AG04449 (cell line): ENCODE data around the gene NABP2.

Source experiments
- CTCF ChIA-PET: fragments of 350-600 bp; formaldehyde crosslinking; extraction: SDS; loops from one replicate; lab custom pipeline; 2021; ENCODE audit warnings: antibody characterized with exemption; lab: Yijun Ruan, JAX
- POLR2A ChIA-PET: fragments of 400-600, 350-600 bp; formaldehyde crosslinking; extraction: SDS; loops from one replicate; lab custom pipeline; 2020; ENCODE audit warnings: antibody characterized with exemption, inconsistent platforms; lab: Yijun Ruan, JAX
- DNase-seq: peaks from one replicate; pipeline ENCODE4 v3.0.0-alpha.2; 2010; ENCODE audit warnings: low read depth, low spot score
- H3K4me3 ChIP-seq: 2 replicates; pipeline ENCODE4 v1.5.1; 2011; ENCODE audit warnings: low read depth, mild to moderate bottlenecking, control low read depth, low read length
- CTCF ChIP-seq: IDR thresholded peaks from one replicate; pipeline ENCODE4 v1.5.1; 2011; ENCODE audit warnings: mild to moderate bottlenecking, moderate library complexity, low read length, control low read depth, inconsistent platforms; ENCODE audit not compliant: insufficient read depth; ENCODE audit errors: missing control alignments

Gene NABP2

GRCh38 chr12:56206452-56207166 lies 17.5 kb upstream of the NABP2 start:
- DNase-seq: no peak
- peak; percentile 71 for TF ChIP-seq CTCF
- ChIA-PET POLR2A (interaction anchor here (0.7 to 1.7 kb wide), 5 partner anchors 10 to 50 kb away, joined by 3 to 9 read pairs (median 4); partner anchors contain the start of gene RNF41), CTCF (interaction anchor here (0.6 to 6.6 kb wide), 13 partner anchors 8 to 258 kb away, joined by 3 to 74 read pairs (median 8); partner anchors contain the start of genes ANKRD52, RNF41 and SMARCC2)
- no peak overlapping the region for H3K4me3 ChIP-seq

- ChIA-PET POLR2A (interaction anchor here (1.7 to 2.6 kb wide), 2 partner anchors 11 to 13 kb away, joined by 4 to 16 read pairs; partner anchors contain the start of gene RNF41), CTCF (interaction anchor here (1.0 to 6.6 kb wide), 9 partner anchors 8 to 256 kb away, joined by 3 to 74 read pairs (median 16); partner anchors contain the start of genes ANKRD52, RNF41 and SMARCC2)
- no peak overlapping the region for H3K4me3 ChIP-seq
- TF ChIP-seq CTCF: no peak
- no peak for DNase-seq
Measured at GRCh38 chr12:56208006-56208405, 16.1 kb upstream of the NABP2 start.

- TF ChIP-seq CTCF: no peak
- CTCF ChIA-PET: interaction anchor here (0.8 to 3.2 kb wide), 5 partner anchors 10 to 252 kb away, joined by 3 to 18 read pairs (median 3); partner anchors contain the start of genes ANKRD52 and RNF41
- no peak for DNase-seq
- H3K4me3 ChIP-seq: no peak overlapping the region
- POLR2A ChIA-PET: no interaction called here
Measured at GRCh38 chr12:56212361-56212760, 11.8 kb upstream of the NABP2 start.

GRCh38 chr12:56213878-56214277 lies 10.3 kb upstream of the NABP2 start:
- ChIA-PET POLR2A (no interaction called here), CTCF (interaction anchor here (0.9 to 2.7 kb wide), 5 partner anchors 8 to 95 kb away, joined by 3 to 16 read pairs (median 5); partner anchors contain the start of gene SMARCC2)
- no peak overlapping the region for H3K4me3 ChIP-seq
- DNase-seq: no peak
- no peak for TF ChIP-seq CTCF

- no peak for TF ChIP-seq CTCF
- ChIA-PET CTCF (interaction anchor here (0.6 to 1.8 kb wide), 7 partner anchors 9 to 82 kb away, joined by 3 to 13 read pairs (median 5); partner anchors contain the start of gene SMARCC2), POLR2A (interaction anchor here (0.5 to 1.0 kb wide), 2 partner anchors 13 to 28 kb away, joined by 3 read pairs; no protein-coding TSS in a partner anchor)
- H3K4me3 ChIP-seq: no peak overlapping the region
- DNase-seq: no peak
Measured at GRCh38 chr12:56216461-56216860, 7.7 kb upstream of the NABP2 start.

- peak overlapping the region; percentile 42 for H3K4me3 ChIP-seq
- CTCF ChIA-PET: interaction anchor here (0.8 to 4.4 kb wide), 6 partner anchors 8 to 481 kb away, joined by 3 to 145 read pairs (median 49); partner anchors contain the start of genes SMARCC2 and ZC3H10
- TF ChIP-seq CTCF: no peak
- POLR2A ChIA-PET: interaction anchor here (0.8 to 3.1 kb wide), 3 partner anchors 9 to 22 kb away, joined by 4 to 49 read pairs (median 16); no protein-coding TSS in a partner anchor
- no peak for DNase-seq
Measured at GRCh38 chr12:56219840-56220239, 4.3 kb upstream of the NABP2 start.
